ENCODE results near the gene NDST3. TPM values are rescaled to one million over a fixed set of nuclear protein-coding genes. Genes with fewer than 3 reads are reported as not detected.

Gene NDST3
- polyA plus RNA-seq, 2 of the 4 experiments (the other 2 are of a cell fraction) = not detected

DNA sequence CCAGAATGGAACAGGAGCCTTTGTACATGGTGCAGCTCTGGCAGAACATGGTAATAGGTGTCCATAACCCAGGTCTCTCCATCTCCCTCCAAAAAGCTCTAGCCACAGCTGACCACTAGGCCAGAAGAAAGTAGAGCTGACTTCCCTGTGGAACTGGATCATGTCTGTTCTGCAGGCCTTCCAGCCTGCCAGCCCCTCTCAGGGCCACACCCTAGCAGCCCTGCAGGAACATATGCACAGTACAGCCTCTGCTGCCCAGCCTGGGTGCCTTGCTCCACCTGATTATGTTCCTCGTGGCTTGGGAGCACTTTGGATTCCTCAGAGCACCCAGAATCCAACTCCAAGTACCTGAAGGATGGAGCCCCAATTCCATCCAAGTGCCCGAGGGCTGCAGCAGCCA lies 12.0 kb downstream of the NDST3 start:
- Histone ChIP-seq H3K4me2 (no peak overlapping the region), H3K9me3 (no peaks in the 10 kb centered on the region), H3K4me1 (no peaks in the 10 kb centered on the region), H3K4me3 (no peak overlapping the region), H3K27ac (no peak overlapping the region)
- FAIRE-seq = no peak
- no peak for DNase-seq (ENCODE audit: low read depth in 1 of 2, low spot score in 1 of 2)
- no CpG with 5 or more reads among the region's 2 CpGs for WGBS (ENCODE audit: missing lambda C conversion rate)
- no peak for ATAC-seq
- POLR2A ChIA-PET = no interaction called here
- no peak for TF ChIP-seq GATA3 (IDR thresholded peaks at IDR 0.05; ENCODE audit: borderline replicate concordance)
- no peak for TF ChIP-seq E2F6 (IDR thresholded peaks at IDR 0.05; ENCODE audit: borderline replicate concordance, low read depth)
- no peak for TF ChIP-seq HDAC2 (IDR thresholded peaks at IDR 0.05)
- TF ChIP-seq ZNF302 (CRISPR knock-in tag; IDR thresholded peaks at IDR 0.05) = no peak
- TF ChIP-seq CBX2 (IDR thresholded peaks at IDR 0.05; ENCODE audit: borderline replicate concordance, low read depth) = no peak
- TF ChIP-seq CTCF (IDR thresholded peaks at IDR 0.05) = no peak
- no peak for TF ChIP-seq ATOH8 (CRISPR knock-in tag; IDR thresholded peaks at IDR 0.05; ENCODE audit: low read depth)
- TF ChIP-seq KDM1A (IDR thresholded peaks at IDR 0.05; ENCODE audit: low read depth) = no peak
- TF ChIP-seq POLR2AphosphoS2 (conservative IDR thresholded peaks at IDR 0.05; ENCODE audit: low read length) = no peak
- no peak for TF ChIP-seq HOXB13 (CRISPR knock-in tag; IDR thresholded peaks at IDR 0.05; ENCODE audit: low read depth)
- no peak for TF ChIP-seq TP53 (CRISPR knock-in tag; IDR thresholded peaks at IDR 0.05)
- CTCF ChIA-PET = no interaction called here

GRCh38 chr4:118047043-118047442 lies 12.8 kb downstream of the NDST3 start:
- FAIRE-seq (no peak), DNase-seq (ENCODE audit: low read depth in 1 of 2, low spot score in 1 of 2) (no peak), ATAC-seq (no peak)
- H3K4me3 ChIP-seq = no peak overlapping the region
- H3K9me3 ChIP-seq = no peaks in the 10 kb centered on the region
- H3K4me2 ChIP-seq = no peak overlapping the region
- ChIA-PET CTCF (no interaction called here), POLR2A (no interaction called here)
- no peaks in the 10 kb centered on the region for H3K4me1 ChIP-seq
- TF ChIP-seq RCOR1 (IDR thresholded peaks at IDR 0.05; ENCODE audit: low read depth, low read length) = no peak
- 28% methylated on average over 3 of the region's 3 CpGs for WGBS (ENCODE audit: missing lambda C conversion rate)
- H3K27ac ChIP-seq = no peak overlapping the region

GRCh38 chr4:118058955-118059354 lies 24.7 kb downstream of the NDST3 start:
- ATAC-seq (no peak), DNase-seq (ENCODE audit: low read depth in 1 of 2, low spot score in 1 of 2) (no peak), FAIRE-seq (no peak)
- H3K4me2 ChIP-seq = no peak overlapping the region
- H3K9me3 ChIP-seq = no peaks in the 10 kb centered on the region
- H3K4me3 ChIP-seq = no peak overlapping the region
- H3K4me1 ChIP-seq = no peaks in the 10 kb centered on the region
- CTCF ChIA-PET = no interaction called here
- TF ChIP-seq FOSL2 (IDR thresholded peaks at IDR 0.05) = no peak
- TF ChIP-seq FOSL2 (CRISPR knock-in tag; IDR thresholded peaks at IDR 0.05) = no peak
- no peak for TF ChIP-seq HOXA7 (CRISPR knock-in tag; IDR thresholded peaks at IDR 0.05)
- TF ChIP-seq USF2 (IDR thresholded peaks at IDR 0.05) = no peak
- TF ChIP-seq NR3C1 (IDR thresholded peaks at IDR 0.05) = no peak
- no peak for TF ChIP-seq POLR2A (IDR thresholded peaks at IDR 0.05; ENCODE audit: low read length)
- no peak for TF ChIP-seq FOXS1 (CRISPR knock-in tag; IDR thresholded peaks at IDR 0.05)
- no peak for TF ChIP-seq BHLHE40 (IDR thresholded peaks at IDR 0.05; ENCODE audit: low read depth, low read length)
- no peak for TF ChIP-seq EHF (CRISPR knock-in tag; IDR thresholded peaks at IDR 0.05)
- TF ChIP-seq FOSB (CRISPR knock-in tag; IDR thresholded peaks at IDR 0.05) = no peak
- no peak for TF ChIP-seq RFX5 (IDR thresholded peaks at IDR 0.05)
- no peak for TF ChIP-seq NFE2L2 (conservative IDR thresholded peaks at IDR 0.05; ENCODE audit: low read length)
- no peak for TF ChIP-seq SREBF2 (IDR thresholded peaks at IDR 0.05)
- no peak for TF ChIP-seq ZSCAN20 (CRISPR knock-in tag; IDR thresholded peaks at IDR 0.05)
- no peak for TF ChIP-seq RNF2 (IDR thresholded peaks at IDR 0.05; ENCODE audit: borderline replicate concordance, low read depth)
- no peak for TF ChIP-seq NPAS2 (CRISPR knock-in tag; IDR thresholded peaks at IDR 0.05; ENCODE audit: borderline replicate concordance)
- TF ChIP-seq CTCF (IDR thresholded peaks at IDR 0.05) = no peak
- no peak overlapping the region for H3K27ac ChIP-seq
- 11% methylated on average over 2 of the region's 2 CpGs for WGBS (ENCODE audit: missing lambda C conversion rate)
- POLR2A ChIA-PET = no interaction called here

Measured in A549 (cell line).